ENCODE results near the gene HAUS7. TPM values are rescaled to one million over a fixed set of nuclear protein-coding genes. Genes with fewer than 3 reads are reported as not detected.

Gene HAUS7
- total and polyA plus RNA-seq, 2 of the 8 experiments (the other 6 are each of a cell fraction or from before 2014, with no cell fraction given), result 45.4 to 54.0 TPM

- TF ChIP-seq, protein P1, sequence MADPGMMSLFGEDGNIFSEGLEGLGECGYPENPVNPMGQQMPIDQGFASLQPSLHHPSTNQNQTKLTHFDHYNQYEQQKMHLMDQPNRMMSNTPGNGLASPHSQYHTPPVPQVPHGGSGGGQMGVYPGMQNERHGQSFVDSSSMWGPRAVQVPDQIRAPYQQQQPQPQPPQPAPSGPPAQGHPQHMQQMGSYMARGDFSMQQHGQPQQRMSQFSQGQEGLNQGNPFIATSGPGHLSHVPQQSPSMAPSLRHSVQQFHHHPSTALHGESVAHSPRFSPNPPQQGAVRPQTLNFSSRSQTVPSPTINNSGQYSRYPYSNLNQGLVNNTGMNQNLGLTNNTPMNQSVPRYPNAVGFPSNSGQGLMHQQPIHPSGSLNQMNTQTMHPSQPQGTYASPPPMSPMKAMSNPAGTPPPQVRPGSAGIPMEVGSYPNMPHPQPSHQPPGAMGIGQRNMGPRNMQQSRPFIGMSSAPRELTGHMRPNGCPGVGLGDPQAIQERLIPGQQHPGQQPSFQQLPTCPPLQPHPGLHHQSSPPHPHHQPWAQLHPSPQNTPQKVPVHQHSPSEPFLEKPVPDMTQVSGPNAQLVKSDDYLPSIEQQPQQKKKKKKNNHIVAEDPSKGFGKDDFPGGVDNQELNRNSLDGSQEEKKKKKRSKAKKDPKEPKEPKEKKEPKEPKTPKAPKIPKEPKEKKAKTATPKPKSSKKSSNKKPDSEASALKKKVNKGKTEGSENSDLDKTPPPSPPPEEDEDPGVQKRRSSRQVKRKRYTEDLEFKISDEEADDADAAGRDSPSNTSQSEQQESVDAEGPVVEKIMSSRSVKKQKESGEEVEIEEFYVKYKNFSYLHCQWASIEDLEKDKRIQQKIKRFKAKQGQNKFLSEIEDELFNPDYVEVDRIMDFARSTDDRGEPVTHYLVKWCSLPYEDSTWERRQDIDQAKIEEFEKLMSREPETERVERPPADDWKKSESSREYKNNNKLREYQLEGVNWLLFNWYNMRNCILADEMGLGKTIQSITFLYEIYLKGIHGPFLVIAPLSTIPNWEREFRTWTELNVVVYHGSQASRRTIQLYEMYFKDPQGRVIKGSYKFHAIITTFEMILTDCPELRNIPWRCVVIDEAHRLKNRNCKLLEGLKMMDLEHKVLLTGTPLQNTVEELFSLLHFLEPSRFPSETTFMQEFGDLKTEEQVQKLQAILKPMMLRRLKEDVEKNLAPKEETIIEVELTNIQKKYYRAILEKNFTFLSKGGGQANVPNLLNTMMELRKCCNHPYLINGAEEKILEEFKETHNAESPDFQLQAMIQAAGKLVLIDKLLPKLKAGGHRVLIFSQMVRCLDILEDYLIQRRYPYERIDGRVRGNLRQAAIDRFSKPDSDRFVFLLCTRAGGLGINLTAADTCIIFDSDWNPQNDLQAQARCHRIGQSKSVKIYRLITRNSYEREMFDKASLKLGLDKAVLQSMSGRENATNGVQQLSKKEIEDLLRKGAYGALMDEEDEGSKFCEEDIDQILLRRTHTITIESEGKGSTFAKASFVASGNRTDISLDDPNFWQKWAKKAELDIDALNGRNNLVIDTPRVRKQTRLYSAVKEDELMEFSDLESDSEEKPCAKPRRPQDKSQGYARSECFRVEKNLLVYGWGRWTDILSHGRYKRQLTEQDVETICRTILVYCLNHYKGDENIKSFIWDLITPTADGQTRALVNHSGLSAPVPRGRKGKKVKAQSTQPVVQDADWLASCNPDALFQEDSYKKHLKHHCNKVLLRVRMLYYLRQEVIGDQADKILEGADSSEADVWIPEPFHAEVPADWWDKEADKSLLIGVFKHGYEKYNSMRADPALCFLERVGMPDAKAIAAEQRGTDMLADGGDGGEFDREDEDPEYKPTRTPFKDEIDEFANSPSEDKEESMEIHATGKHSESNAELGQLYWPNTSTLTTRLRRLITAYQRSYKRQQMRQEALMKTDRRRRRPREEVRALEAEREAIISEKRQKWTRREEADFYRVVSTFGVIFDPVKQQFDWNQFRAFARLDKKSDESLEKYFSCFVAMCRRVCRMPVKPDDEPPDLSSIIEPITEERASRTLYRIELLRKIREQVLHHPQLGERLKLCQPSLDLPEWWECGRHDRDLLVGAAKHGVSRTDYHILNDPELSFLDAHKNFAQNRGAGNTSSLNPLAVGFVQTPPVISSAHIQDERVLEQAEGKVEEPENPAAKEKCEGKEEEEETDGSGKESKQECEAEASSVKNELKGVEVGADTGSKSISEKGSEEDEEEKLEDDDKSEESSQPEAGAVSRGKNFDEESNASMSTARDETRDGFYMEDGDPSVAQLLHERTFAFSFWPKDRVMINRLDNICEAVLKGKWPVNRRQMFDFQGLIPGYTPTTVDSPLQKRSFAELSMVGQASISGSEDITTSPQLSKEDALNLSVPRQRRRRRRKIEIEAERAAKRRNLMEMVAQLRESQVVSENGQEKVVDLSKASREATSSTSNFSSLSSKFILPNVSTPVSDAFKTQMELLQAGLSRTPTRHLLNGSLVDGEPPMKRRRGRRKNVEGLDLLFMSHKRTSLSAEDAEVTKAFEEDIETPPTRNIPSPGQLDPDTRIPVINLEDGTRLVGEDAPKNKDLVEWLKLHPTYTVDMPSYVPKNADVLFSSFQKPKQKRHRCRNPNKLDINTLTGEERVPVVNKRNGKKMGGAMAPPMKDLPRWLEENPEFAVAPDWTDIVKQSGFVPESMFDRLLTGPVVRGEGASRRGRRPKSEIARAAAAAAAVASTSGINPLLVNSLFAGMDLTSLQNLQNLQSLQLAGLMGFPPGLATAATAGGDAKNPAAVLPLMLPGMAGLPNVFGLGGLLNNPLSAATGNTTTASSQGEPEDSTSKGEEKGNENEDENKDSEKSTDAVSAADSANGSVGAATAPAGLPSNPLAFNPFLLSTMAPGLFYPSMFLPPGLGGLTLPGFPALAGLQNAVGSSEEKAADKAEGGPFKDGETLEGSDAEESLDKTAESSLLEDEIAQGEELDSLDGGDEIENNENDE (IDR thresholded peaks at IDR 0.05; ENCODE audit: insufficient replicate concordance, low read length), result no peak
- TF ChIP-seq KDM4A (IDR thresholded peaks at IDR 0.05; ENCODE audit: low read depth, low read length, severe bottlenecking), result no peak
- no peak for TF ChIP-seq RFX5 (IDR thresholded peaks at IDR 0.05; ENCODE audit: borderline replicate concordance, low read depth, low read length)
These were observed 49.4 kb downstream of the HAUS7 start (continued) for GRCh38 chrX:153420851-153421599.
